ENCODE measurements around the gene XAGE1A.
"Not testable (repeated sequence)": the region's sequence is repeated elsewhere in the genome, so short reads cannot be mapped to it uniquely, and the experiment has no call there.

Gene XAGE1A, protein sequence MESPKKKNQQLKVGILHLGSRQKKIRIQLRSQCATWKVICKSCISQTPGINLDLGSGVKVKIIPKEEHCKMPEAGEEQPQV

DNA sequence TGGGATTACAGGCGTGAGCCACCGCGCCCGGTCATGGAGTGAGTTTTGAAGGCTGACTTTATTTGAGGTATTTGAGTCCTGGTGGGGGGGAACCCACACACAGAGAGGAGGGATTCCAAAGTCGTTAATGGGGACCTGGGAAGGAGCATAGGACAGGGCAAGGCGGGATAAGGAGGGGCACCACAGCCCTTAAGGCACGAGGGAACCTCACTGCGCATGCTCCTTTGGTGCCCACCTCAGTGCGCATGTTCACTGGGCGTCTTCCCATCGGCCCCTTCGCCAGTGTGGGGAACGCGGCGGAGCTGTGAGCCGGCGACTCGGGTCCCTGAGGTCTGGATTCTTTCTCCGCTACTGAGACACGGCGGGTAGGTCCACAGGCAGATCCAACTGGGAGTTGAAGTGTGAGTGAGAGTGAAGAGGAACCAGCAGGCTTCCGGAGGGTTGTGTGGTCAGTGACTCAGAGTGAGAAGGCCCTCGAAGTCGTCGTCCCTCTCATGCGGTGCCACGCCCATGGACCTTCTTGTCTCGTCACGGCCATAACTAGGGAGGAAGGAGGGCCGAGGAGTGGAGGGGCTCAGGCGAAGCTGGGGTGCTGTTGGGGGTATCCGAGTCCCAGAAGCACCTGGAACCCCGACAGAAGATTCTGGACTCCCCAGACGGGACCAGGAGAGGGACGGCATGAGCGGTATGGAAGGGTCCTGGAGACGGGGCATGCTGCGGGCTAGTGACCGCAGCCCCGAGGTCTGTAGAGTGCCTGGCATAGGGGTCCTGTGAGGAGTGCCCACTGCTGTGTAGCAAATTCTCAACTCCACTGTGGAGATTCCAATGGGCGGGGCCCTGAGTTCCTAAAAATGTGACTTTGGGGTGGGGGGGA lies at the start of gene XAGE1A:
Gene XAGE1A, plus strand, starts transcription at position 264 of the 874 bp plus-strand sequence. CDS start 1,554 bp downstream, outside the sequence.
- not testable (repeated sequence) for DNase-seq

DNA sequence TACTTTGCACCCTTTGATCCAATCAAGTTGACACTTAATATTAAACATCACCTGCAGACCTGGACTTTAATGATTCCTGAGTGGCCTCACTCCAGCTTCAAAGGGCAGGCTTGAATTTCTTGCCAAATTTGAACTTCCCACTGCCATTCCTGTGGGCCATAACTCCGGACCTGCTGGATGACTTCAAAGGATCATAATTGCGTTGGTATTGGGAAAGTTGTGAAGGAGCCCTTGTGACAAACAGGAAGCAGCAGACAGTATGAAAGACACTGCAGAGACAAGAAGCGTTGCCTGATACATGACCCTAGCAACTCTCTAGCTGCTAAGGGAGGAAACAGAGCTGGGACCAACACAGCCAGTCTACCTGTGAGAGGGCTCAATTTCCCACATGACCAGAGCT lies 43.6 kb upstream of the XAGE1A start:
- not testable (repeated sequence) for DNase-seq

DNA sequence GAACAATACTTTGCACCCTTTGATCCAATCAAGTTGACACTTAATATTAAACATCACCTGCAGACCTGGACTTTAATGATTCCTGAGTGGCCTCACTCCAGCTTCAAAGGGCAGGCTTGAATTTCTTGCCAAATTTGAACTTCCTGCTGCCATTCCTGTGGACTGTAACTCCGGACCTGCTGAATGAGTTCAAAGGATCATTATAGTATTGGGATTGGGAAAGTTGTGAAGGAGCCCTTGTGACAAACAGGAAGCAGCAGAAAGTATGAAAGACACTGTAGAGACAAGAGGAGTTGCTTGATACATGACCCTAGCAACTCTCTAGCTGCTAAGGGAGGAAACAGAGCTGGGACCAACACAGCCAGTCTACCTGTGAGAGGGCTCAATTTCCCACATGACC lies 24.3 kb upstream of the XAGE1A start:
- not testable (repeated sequence) for DNase-seq

DNA sequence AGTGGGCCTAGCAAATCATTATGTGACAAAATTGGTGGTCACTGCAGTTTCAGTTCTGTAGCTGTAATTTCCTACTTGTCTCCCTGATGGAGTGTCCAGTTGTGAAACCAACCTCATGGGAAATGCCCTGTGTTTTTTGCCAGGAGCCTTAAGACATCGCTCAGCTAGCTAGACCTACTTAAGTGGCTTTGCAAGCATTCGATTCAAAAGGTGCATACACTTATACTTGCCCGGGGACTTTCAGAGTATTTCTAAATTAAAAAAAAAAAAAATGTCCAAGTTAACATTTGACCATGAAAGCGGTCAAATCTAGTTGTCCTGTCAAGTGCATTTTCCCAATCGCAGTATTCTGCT lies 788 bp downstream of the XAGE1A start:
- DNase-seq, result not testable (repeated sequence)

DNA sequence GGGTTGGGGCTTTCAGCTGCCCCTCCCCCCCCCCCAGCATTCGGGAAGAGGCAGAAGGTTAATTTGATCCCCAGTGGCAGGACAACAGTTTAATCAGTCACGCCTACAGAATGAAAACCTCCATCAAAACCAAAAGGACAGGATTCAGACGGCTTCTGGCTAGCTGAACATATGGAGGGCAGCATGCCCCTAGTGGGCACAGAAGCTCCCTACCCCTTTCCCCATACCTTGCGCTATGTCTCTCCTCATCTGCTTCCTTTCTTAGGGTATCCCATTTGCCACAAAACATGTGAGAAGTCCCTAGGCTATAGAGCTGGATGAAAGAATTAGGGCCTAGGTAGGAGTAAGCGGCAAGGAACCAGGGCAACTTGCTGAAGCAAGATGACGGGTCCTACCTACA lies 5.8 kb downstream of the XAGE1A start:
- not testable (repeated sequence) for DNase-seq

DNA sequence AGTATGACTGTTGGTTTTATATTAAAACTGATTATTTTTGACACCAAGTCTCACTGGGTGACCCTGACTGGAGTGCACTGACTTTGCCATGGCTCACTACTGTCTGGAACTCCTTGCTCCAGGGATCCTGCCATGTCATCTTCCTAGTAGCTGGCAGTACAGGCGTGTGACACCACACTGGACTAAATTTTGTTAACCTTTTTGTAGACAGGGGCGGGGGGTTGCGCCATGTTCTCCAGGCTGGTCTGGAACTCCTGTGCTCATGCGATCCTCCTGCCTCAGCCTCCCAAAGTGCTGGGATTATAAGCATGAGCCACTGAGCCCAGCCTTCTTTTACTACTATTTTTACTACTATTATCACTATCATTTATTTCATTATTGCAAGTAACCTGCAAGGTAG lies 8.9 kb downstream of the XAGE1A start:
- no peak for DNase-seq

DNA sequence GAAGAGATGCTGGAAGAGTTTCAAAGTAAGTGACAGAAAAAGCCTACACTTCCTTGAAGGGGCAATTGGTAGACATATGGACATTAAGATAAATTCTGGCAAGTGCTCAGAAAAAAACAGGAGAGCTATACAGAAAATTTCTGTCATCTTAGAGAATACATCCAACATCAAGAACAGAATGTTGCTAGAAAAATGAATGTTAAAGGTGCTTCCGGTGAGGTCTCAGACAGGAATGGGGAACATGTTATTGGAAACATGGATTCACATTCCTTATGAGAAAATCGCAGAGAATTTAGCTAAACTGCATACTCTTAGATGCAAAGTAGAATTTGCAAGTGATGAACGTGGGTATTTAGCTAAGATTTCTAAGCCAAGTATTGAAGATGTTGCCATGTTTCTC lies 11.7 kb downstream of the XAGE1A start:
- DNase-seq, result no peak

DNA sequence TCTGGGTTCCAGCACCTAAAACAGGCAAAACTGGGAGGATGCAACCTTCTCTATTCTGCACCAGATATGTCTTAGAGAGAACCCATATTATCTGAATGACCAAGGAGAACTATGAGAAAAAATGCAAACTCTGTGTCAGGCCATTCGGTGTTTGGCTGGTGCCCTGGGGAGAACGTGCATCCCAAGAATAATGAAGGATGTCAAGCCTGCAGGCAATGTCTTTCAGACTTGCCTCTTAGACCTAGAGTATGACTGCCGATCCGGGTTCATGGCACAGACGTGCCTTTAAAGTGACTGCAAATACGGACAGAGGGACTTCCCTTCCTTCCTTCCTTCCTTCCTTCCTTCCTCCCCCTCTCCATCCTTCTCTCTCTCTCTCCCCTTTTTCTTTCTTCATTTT lies 14.3 kb downstream of the XAGE1A start:
- no peak for DNase-seq

DNA sequence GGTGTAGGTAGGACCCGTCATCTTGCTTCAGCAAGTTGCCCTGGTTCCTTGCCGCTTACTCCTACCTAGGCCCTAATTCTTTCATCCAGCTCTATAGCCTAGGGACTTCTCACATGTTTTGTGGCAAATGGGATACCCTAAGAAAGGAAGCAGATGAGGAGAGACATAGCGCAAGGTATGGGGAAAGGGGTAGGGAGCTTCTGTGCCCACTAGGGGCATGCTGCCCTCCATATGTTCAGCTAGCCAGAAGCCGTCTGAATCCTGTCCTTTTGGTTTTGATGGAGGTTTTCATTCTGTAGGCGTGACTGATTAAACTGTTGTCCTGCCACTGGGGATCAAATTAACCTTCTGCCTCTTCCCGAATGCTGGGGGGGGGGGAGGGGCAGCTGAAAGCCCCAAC lies 15.5 kb downstream of the XAGE1A start:
- not testable (repeated sequence) for DNase-seq

DNA sequence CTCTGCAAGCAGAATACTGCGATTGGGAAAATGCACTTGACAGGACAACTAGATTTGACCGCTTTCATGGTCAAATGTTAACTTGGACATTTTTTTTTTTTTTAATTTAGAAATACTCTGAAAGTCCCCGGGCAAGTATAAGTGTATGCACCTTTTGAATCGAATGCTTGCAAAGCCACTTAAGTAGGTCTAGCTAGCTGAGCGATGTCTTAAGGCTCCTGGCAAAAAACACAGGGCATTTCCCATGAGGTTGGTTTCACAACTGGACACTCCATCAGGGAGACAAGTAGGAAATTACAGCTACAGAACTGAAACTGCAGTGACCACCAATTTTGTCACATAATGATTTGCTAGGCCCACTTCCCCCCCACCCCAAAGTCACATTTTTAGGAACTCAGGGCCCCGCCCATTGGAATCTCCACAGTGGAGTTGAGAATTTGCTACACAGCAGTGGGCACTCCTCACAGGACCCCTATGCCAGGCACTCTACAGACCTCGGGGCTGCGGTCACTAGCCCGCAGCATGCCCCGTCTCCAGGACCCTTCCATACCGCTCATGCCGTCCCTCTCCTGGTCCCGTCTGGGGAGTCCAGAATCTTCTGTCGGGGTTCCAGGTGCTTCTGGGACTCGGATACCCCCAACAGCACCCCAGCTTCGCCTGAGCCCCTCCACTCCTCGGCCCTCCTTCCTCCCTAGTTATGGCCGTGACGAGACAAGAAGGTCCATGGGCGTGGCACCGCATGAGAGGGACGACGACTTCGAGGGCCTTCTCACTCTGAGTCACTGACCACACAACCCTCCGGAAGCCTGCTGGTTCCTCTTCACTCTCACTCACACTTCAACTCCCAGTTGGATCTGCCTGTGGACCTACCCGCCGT lies 20.7 kb downstream of the XAGE1A start:
- not testable (repeated sequence) for DNase-seq

DNA sequence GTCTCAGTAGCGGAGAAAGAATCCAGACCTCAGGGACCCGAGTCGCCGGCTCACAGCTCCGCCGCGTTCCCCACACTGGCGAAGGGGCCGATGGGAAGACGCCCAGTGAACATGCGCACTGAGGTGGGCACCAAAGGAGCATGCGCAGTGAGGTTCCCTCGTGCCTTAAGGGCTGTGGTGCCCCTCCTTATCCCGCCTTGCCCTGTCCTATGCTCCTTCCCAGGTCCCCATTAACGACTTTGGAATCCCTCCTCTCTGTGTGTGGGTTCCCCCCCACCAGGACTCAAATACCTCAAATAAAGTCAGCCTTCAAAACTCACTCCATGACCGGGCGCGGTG lies 21.3 kb downstream of the XAGE1A start, which contains the start of gene XAGE1B:
Gene XAGE1B, minus strand, starts transcription at position 77 of the 339 bp plus-strand sequence. CDS start 1,536 bp downstream, outside the sequence.
- DNase-seq, result not testable (repeated sequence)

DNA sequence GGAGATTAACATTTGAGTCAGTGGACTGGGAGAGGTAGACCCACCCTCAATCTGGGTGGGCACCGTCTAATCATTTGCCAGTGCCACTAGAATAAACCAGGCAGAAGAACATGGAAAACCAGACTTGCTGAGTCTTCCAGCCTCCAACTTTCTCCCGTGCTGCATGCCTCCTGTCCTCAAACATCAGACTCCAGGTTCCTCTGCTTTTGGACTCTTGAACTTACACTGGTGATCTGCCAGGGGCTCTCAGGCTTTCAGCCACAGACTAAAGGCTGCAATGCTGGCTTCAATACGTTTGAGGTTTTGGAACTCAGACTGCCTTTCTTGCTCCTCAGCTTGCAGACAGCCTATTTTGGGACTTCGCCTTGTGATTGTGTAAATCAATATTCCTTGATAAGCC lies 45.4 kb downstream of the XAGE1A start:
- DNase-seq, result not testable (repeated sequence)

DNA sequence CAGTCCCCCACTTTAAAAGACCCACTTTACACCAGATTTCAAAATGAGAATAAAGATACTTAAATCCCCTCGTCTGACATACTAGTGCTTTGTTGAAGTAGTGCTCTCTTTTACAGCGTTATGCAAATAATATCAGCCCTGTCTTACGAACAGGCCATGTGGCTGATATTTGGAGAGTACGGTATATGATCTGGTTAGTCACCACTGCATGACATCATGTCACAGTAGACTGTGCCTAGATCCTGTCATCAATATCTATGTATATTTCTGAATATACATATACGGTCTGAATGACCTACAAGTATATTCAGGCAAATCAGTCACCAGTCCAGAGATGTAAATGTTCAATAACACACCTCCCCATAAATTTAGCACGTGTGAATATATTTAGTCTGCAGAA lies 46.7 kb downstream of the XAGE1A start:
- no peak for DNase-seq

DNA sequence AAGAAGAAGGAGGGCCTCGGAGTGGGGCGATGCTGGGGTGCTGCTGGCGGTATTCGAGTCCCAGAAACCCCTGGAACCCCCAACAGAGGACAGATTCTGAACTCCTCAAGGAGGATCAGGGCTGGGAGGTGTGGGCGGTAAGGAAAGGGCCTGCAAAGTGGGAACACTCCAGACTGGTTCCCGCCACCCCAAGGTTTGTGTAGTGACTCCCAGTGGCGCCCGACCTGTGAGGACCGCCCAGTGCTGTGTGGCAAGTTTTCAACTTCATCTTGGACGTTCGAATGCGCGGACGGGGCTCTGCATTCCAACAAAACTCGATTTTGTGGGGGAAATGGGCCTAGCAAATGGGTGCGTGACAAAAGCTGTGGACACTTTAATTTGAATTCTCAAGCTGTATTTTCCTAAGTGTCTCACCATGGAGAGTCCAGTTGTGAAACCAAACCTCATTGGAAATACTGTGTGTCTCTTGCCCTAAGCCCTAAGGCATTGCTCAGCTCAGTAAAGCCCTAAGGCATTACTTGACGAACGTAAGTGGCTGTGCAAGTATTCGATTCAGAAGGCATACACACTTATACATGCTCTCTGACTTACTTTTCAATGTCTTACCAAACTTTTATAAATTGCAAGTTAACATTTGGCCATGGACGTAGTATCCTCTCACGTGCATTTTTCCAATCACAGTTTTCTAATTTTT lies 48.7 kb downstream of the XAGE1A start:
- no peak for DNase-seq

DNA sequence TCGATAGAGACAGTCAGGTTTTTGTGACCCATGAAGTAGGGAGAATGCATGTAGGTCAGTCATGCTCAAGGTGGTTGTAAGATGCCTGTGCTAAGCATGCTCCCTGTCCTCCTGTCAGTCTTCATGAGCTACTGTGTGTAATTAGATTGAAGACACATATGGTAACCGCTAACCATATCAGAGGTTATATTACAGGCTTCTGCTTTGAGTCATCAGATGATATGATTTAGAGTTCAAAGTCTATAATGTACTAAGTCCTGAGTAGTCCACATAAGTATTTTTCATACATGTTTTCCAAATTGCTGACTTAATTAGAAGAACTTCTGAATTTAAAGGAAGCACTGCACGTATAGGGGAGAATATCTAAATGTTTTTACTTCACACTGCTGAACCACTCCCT lies 53.2 kb downstream of the XAGE1A start:
- DNase-seq, result not testable (repeated sequence)

Data from CD4-positive, alpha-beta T cell treated with Interleukin-15 for 1 hour (primary cell).